ENCODE data around the gene SSR1.
A peak's percentile ranks its signal among the peaks of the same experiment; 100 is the strongest.

Gene SSR1

DNA sequence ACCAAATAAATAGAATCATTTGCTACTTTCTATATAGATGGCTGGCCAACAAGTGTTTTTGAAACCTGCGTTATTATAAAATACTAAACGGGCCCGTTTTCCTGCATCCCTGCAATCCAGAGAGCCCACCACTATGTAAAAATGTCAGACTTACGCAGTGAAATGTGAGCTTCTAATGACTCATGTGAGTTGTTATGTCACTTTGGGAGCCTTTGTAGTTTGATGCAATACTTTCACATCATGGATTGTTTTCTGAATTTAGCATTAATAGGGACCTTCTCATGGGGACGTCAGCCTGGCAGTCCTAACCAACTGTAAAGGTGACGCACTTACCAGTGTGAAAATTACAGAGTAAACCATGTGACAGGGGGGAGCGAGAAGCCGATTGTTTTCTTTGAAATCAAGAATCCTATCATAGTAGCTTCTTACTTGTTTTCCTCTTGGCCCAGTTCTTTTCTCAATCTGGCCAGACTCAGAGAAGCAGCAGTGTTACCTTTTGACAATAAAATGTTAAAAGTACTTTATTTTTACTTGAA, 75.3 kb downstream of the SSR1 start:
- DNase-seq = peak in 1 of 2 donors; percentile 8

DNA sequence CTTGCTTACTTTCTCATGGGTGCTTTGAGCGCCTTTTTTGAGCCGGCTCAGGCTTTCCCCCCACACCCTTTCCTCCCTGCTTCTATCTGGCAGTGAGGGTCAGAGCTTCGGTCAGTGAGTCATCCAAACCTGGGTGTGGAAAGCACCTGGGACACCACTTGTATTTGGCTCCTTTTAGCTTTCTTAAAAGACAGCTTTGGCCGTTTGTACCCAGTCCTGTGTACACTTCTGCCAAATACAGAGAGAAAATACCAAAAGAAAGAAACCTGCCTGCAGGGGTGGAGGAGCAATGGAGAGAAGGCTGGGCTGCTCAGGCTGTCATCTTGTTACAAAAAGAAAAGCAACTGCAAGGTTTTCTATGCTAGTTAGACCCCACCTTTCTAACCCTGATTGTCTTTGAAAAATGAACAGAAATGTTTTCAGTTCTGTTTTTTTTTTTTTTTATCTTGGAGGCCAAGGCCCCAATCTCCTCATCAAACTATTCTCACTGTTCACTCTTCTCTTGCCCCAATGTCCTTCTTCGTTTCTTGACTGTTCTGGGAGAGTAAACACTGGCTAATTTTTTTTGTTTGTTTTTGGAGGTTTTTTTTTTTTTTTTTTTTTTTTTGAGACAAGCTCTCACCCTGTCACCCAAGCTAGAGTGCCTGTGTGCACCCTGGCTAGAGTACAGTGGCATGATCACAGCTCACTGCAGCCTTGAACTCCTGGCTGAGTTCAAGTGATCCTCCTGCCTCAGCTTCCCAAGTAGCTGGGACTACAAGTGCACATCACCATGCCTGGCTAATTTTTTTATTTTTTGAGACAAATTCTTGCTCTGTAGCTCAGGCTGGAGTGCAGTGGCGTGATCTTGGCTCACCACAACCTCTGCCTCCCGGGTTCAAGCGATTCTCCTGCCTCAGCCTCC, 76.4 kb downstream of the SSR1 start:
- no peak for DNase-seq

DNA sequence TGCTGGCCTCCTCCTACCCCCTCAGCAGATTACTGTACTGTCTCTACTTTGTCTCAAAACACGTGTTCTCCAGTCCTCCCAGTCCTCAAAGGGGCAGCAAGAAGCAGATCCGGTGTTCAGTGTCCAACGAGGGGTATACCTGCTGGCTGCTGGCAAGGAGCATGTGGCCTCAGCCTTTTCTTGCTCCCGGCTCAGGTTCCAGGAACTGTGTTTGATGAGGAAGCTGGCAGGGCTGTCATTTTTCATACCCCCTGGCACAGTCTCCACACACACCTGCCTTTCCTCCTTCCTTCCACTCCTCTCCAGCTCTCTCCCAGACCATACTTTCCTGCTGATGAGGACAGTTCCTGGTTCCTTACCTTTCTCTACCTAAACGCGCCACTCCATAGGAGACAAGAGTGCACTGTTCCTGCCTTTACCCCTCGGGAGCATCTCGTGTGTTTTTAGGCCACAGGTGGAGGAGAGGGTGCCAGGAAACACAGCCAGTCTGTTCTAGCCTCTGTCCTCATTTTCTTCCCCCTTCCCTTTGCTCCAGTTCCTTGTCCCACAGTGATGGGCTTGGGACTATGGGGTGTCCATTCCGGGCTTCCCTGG, 77.2 kb downstream of the SSR1 start:
- no peak for DNase-seq

DNA sequence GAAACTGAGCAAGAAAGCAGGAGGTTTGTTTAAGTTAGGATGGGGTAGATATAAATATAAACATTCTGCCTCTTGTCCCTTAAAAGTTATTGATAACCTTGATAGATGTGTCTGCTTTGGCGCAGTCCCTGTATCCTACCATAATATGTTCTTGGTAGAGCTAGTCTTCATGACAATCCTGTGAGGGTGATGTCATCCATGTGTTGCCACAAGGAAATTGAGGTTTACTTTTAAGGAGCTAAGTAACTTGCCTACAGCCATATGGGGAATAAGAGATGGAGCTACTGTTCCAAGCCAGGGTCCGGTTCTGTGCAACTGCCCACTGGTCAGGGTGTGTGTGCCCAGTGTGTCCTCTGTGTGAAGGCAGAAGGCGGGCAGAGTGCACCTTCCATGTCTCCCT, 78.5 kb downstream of the SSR1 start:
- peak; percentile 25 to 46 for DNase-seq

DNA sequence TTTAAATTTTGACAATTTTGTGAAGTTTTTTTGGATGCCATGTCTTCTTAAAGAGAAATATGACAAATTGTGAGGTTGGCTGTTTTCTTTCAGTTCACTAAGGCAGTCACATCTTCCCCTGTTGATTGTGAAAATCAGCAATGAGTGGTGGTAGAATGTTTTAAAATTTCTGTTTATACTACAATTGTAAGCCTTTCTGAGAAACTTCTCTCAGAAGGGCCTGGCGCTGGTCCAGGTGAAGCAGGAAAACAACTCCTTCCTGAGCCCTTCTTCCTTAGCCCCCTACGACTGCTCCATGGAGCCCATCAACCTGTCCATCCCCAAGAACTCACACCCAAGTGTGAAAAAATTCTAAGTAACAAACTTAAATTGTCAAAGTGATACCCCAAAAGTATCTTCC, 80.6 kb downstream of the SSR1 start:
- DNase-seq = no peak

DNA sequence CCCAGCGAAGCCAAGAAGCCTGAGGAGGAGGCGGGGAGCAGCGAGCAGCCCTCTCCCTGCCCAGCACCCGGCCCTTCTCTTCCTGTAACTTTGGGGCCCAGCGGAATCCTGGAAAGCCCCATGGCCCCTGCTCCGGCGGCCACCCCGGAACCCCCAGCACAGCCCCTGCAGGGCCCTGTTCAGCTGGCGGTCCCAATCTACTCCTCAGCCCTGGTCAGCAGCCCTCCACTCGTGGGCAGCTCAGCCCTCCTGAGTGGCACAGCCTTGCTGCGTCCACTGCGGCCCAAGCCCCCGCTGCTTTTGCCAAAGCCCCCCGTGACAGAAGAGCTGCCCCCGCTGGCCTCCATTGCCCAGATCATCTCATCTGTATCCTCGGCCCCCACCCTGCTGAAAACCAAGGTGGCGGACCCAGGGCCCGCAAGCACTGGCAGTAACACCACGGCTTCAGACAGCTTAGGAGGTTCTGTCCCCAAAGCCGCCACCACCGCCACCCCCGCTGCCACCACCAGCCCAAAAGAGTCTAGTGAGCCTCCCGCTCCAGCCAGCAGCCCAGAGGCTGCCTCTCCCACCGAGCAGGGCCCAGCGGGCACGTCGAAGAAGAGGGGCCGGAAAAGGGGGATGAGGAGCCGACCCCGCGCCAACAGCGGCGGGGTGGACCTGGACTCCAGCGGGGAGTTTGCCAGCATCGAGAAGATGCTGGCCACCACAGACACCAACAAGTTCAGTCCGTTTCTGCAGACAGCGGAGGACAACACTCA, 81.9 kb downstream of the SSR1 start:
- no peak for DNase-seq

DNA sequence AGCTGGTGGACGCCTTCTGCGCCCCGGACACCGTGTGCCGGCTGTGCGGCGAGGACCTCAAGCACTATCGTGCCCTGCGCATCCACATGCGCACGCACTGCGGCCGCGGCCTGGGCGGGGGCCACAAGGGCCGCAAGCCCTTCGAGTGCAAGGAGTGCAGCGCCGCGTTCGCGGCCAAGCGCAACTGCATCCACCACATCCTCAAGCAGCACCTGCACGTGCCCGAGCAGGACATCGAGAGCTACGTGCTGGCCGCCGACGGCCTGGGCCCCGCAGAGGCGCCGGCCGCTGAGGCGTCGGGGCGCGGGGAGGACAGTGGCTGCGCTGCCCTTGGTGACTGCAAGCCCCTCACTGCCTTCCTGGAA, 82.7 kb downstream of the SSR1 start:
- DNase-seq = no peak

DNA sequence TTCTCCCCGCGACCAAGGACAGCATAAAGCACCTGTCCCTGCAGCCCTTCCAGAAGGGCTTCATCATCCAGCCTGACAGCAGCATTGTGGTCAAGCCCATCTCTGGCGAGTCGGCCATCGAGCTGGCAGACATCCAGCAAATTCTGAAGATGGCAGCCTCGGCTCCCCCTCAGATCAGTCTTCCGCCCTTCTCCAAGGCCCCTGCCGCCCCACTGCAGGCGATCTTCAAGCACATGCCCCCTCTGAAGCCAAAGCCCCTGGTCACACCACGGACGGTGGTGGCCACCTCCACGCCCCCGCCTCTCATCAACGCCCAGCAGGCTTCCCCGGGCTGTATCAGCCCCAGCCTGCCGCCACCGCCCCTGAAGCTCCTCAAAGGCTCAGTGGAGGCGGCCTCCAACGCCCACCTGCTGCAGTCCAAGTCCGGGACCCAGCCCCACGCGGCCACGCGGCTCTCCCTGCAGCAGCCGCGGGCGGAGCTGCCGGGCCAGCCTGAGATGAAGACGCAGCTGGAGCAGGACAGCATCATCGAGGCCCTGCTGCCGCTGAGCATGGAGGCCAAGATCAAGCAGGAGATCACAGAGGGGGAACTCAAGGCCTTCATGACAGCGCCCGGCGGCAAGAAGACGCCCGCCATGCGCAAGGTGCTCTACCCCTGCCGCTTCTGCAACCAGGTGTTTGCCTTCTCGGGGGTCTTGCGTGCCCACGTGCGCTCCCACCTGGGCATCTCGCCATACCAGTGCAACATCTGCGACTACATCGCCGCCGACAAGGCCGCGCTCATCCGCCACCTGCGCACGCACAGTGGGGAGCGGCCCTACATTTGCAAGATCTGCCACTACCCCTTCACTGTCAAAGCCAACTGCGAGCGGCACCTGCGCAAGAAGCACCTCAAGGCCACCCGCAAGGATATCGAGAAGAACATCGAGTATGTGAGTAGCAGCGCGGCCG, 83.3 kb downstream of the SSR1 start:
- no peak for DNase-seq

DNA sequence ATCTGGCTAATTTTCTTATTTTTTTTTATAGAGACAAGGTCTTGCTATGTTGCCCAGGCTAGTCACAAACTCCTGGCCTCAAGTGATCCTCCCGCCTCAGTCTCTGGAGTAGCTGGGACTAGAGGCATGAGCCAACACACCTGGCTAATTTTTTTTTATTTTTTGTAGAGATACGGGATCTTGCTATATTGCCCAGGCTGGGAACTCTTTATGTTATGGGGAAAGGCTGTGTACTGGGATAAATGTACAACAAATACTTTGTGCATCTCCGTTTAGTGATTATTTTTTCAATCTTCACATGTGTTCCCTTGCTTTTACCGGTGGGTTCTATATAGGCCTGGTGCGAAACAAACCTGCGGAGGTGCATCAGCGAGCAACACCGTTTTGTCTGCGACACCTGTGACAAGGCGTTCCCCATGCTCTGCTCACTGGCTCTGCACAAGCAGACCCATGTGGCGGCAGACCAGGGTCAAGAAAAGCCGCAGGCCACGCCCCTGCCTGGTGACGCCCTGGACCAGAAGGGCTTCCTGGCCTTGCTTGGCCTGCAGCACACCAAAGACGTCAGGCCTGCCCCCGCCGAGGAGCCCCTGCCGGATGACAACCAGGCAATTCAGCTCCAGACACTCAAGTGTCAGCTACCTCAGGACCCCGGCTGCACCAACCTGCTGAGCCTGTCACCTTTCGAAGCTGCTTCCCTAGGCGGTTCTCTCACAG, 84.2 kb downstream of the SSR1 start:
- no peak for DNase-seq

DNA sequence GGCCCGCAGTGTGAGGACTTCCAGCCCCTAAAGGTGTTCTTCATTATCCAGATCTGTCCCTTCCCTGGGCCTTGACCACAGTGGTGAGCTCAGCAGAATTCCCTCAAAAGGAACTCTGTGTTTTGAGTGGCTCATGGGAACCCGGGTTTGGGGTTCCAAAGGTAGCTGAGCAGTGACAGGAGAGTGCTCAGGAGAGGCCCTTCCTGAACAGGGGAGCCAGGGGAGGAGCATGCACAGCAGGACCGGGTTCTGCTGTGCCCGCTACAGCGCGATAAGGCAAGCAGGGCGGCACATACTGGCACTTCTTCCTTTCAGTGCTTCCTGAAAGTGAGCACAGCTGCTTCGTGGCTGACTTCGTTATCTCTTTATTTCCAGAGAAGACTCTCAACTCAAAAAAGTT, 88.3 kb downstream of the SSR1 start:
- no peak for DNase-seq

DNA sequence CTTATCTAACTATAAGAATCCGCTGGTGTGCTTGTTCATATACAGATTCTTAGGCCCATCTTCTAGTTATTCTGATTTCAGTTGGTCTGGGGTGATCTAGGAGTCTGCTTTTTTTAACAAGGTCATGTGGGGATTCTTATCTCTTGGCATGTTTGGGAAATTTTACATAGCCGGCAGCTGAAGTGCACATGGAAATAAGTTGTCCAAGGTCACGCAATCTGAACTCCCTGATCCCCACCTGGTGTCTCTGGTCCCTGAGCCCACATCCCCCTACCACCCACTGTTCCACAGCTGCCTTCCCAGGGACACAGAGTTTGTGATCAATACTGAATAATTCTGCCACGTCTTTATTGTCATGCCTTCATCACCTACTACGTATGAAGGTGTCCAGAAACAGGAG, 90.8 kb downstream of the SSR1 start:
- no peak for DNase-seq

DNA sequence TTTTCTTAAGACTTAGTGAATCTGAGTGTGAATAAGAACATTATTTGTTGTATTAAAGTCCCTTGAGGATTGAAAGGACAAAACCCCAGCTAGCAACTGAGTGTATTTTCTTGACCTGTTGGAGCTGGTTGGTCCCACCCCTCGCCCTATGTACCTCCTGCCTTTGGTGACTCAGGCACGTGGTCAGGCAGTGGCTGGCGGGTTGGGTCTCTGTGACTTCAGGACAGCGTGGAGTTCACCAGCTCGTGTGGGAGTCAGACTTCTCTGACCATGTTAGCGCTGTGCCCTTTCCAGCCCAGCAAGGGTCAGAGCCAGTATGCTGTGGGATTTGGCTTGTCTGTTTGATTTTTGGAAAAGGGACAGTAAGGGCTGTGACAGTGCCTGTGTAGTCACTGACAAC, 93.7 kb downstream of the SSR1 start:
- DNase-seq = peak; percentile 64 to 84

DNA sequence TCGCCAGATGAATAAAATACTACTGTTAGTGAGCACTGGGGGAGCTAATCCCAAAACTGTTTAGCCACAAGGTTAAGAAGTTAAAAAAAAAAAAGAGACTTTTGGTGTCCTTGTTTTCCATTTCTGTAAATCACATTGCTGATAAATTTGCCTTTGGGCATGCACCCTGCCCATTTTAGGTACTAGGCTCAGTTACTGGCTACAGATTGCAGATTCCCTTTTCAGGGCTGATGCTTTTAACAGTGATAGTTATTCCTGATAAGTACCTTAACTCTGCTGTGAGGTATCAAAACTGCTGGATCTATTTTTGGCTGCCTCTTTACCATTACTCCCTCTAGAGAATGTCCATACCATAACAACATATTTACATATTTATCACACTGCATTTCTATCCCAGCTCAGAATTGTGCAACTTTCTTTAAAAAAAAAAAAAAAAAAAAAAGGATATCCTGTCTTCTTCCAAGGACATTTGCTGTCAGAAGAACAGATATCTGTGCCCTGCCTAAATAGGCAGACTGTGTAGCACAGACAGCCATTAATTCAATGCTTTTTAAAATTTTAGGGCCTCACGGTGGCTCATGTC, 94.5 kb downstream of the SSR1 start:
- DNase-seq = peak in 1 of 2 donors; percentile 54

Data from inflammatory macrophage (primary cell).